Mesodermal cell (in vitro differentiated cells): ENCODE data around the gene EDAR.

Source experiments
- H3K27ac ChIP-seq: 2 replicates; pipeline ENCODE4 v1.7.0; 2013; ENCODE audit warnings: mild to moderate bottlenecking, low read depth, low read length, moderate library complexity; ENCODE audit not compliant: severe bottlenecking
- H3K36me3 ChIP-seq: 2 replicates; pipeline ENCODE4 v1.7.1; 2013; ENCODE audit warnings: mild to moderate bottlenecking, low read length, moderate library complexity; ENCODE audit not compliant: control insufficient read depth, insufficient read depth
- H3K4me1 ChIP-seq: one replicate; pipeline ENCODE4 v1.7.1; 2013; ENCODE audit warnings: mild to moderate bottlenecking, low read length; ENCODE audit not compliant: insufficient read depth, control insufficient read depth, poor library complexity, severe bottlenecking
- H3K4me3 ChIP-seq: 2 replicates; pipeline ENCODE4 v1.7.0; 2013; ENCODE audit warnings: low read length, control low read depth, mild to moderate bottlenecking; ENCODE audit not compliant: insufficient read depth, poor library complexity, severe bottlenecking; ENCODE audit errors: extremely low read depth
- H3K9me3 ChIP-seq: 2 replicates; pipeline ENCODE4 v1.7.1; 2013; ENCODE audit warnings: mild to moderate bottlenecking, low read length, moderate library complexity; ENCODE audit not compliant: control insufficient read depth
- WGBS, 2 experiments: methylation state at CpG; one replicate each; pipeline ENCODE4 v1.1.5; 2013; ENCODE audit warnings: missing lambda C conversion rate in 2 of 2; ENCODE audit not compliant: insufficient coverage in 2 of 2; 5-methylcytosine and 5-hydroxymethylcytosine counted together

The EDAR gene

GRCh38 chr2:108916796-108917421 is 72.1 kb downstream of the EDAR start:
- no peaks in the 10 kb centered on the region for H3K36me3 ChIP-seq
- H3K9me3 ChIP-seq = no peaks in the 10 kb centered on the region
- no peak overlapping the region for H3K4me3 ChIP-seq
- no peaks in the 10 kb centered on the region for H3K4me1 ChIP-seq
- WGBS, 2 experiments = 95 to 99% methylated on average over 10 to 12 of the region's 14 CpGs
- no peak overlapping the region for H3K27ac ChIP-seq

- Histone ChIP-seq H3K4me1 (no peaks in the 10 kb centered on the region), H3K9me3 (no peaks in the 10 kb centered on the region), H3K4me3 (no peak overlapping the region), H3K36me3 (no peaks in the 10 kb centered on the region), H3K27ac (no peak overlapping the region)
- WGBS, 2 experiments = 87 to 88% methylated on average over 10 to 15 of the region's 15 CpGs
Observed at GRCh38 chr2:108916122-108916795, 72.8 kb downstream of the EDAR start.

GRCh38 chr2:108912629-108912902 is 76.5 kb downstream of the EDAR start:
- 88 to 94% methylated on average over 4 to 5 of the region's 5 CpGs for WGBS, 2 experiments
- Histone ChIP-seq H3K9me3 (no peaks in the 10 kb centered on the region), H3K4me3 (no peak overlapping the region), H3K36me3 (no peaks in the 10 kb centered on the region), H3K4me1 (no peaks in the 10 kb centered on the region), H3K27ac (no peak overlapping the region)

GRCh38 chr2:108911807-108912628 is 77.0 kb downstream of the EDAR start:
- no peaks in the 10 kb centered on the region for H3K36me3 ChIP-seq
- WGBS, 2 experiments = 80 to 84% methylated on average over 16 to 20 of the region's 21 CpGs
- no peaks in the 10 kb centered on the region for H3K9me3 ChIP-seq
- no peaks in the 10 kb centered on the region for H3K4me1 ChIP-seq
- H3K27ac ChIP-seq = no peak overlapping the region
- no peak overlapping the region for H3K4me3 ChIP-seq

GRCh38 chr2:108911401-108911800 is 77.6 kb downstream of the EDAR start:
- Histone ChIP-seq H3K9me3 (no peaks in the 10 kb centered on the region), H3K36me3 (no peaks in the 10 kb centered on the region), H3K4me3 (no peak overlapping the region), H3K4me1 (no peaks in the 10 kb centered on the region), H3K27ac (no peak overlapping the region)
- 83 to 86% methylated on average over 5 of the region's 5 CpGs for whole genome bisulfite sequencing, 2 experiments

- Histone ChIP-seq H3K4me1 (no peaks in the 10 kb centered on the region), H3K36me3 (no peaks in the 10 kb centered on the region), H3K27ac (no peak overlapping the region), H3K4me3 (no peak overlapping the region), H3K9me3 (no peaks in the 10 kb centered on the region)
- 87 to 88% methylated on average over 15 to 17 of the region's 20 CpGs for WGBS, 2 experiments
Observed at GRCh38 chr2:108910541-108911396, 78.3 kb downstream of the EDAR start.

GRCh38 chr2:108910011-108910431 is 79.0 kb downstream of the EDAR start:
- Histone ChIP-seq H3K4me3 (no peak overlapping the region), H3K4me1 (no peaks in the 10 kb centered on the region), H3K27ac (no peak overlapping the region), H3K9me3 (no peaks in the 10 kb centered on the region), H3K36me3 (no peaks in the 10 kb centered on the region)
- 93 to 94% methylated on average over 11 of the region's 12 CpGs for WGBS, 2 experiments

- 88 to 98% methylated on average over 5 to 6 of the region's 9 CpGs for WGBS, 2 experiments
- no peaks in the 10 kb centered on the region for H3K36me3 ChIP-seq
- no peak overlapping the region for H3K27ac ChIP-seq
- H3K9me3 ChIP-seq = no peaks in the 10 kb centered on the region
- no peak overlapping the region for H3K4me3 ChIP-seq
- H3K4me1 ChIP-seq = no peaks in the 10 kb centered on the region
Observed at GRCh38 chr2:108909275-108909823, 79.7 kb downstream of the EDAR start.

- no peak overlapping the region for H3K4me3 ChIP-seq
- no peaks in the 10 kb centered on the region for H3K4me1 ChIP-seq
- no peak overlapping the region for H3K27ac ChIP-seq
- WGBS, 2 experiments = 90% methylated on average over 1 of the region's 1 CpG; no CpG with 5 or more reads in 1 of the 2 experiments
- no peaks in the 10 kb centered on the region for H3K36me3 ChIP-seq
- H3K9me3 ChIP-seq = no peaks in the 10 kb centered on the region
Observed at GRCh38 chr2:108908713-108909070, 80.3 kb downstream of the EDAR start.
